Measurements from ENCODE around the gene CPT1C.
A peak's percentile ranks its signal among the peaks of the same experiment; 100 is the strongest.

Gene CPT1C

DNA sequence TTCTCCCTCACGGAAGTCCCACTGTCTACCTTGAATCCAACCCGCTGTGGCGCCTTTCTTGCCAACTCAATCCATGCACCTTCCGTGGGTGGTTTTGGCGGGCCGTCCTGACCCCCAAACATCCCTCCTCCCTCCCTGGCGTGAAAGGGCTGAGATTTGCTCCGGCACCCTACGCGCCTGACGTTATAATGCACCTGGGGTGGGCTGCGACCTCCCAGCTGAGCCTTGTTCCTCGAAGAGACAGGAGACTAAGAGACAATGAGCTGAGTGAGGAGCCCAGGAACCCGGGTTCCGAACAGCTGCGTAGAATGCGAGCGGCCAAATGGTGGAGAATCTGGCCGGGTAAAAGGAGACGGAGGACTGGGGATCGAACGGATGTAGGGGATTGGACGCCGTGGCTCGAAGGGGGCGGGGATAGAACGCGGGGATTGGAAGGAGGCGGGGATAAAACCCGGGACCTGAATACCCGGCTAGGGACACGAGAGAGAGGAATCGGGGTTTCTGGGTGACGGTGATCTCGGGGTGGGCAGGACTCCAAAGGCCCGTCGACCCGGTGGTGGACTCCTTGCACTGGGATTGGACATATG, at the start of gene CPT1C:
Gene CPT1C, plus strand, starts transcription at position 461 of the 587 bp plus-strand sequence. CDS start 1,137 bp downstream, outside the sequence.
- DNase-seq: peak; percentile 98

DNA sequence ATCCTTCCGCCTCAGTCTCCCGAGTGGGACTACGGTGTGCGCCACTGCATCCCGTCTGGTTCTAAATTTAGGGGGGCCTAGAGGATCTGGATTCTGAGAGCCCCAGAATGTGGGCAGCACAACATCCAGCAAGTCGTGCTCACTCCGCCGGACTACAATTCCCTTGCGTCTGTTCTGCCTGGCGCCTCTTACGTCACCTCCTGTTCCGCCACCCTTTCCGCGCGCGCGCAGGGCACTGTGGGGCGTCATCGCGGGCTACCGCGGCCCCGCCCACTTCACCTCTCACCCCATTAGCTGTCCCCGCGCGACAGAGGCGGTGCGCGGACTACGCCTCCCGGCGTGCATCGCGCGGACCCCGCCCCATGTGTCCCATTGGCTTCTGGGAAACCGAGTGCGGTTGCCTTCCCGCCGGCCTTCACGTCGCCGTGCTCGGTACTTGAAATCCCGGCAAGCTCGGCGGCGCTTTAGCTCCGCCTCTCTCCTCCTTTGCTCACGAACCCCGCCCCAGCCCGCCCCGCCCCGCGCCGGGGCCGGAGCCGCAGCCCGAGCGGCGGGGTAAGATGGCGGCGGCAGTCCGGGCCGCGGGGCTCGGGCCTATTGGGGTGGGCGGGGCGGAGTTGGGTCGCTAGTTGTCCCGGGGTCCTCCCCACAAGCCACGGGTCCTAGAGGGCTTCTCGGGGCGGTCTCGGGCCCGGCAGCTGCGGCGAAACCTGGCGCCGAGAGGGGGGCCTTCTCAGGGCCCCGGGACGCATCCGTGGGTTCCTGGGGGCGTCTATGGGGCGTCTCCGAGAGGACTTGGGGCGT, 49.0 kb upstream of the CPT1C start, which contains the start of gene SCAF1:
Gene SCAF1, plus strand, starts transcription at position 522 of the 804 bp plus-strand sequence. CDS start 2,818 bp downstream, outside the sequence.
- peak; percentile 99 for DNase-seq

DNA sequence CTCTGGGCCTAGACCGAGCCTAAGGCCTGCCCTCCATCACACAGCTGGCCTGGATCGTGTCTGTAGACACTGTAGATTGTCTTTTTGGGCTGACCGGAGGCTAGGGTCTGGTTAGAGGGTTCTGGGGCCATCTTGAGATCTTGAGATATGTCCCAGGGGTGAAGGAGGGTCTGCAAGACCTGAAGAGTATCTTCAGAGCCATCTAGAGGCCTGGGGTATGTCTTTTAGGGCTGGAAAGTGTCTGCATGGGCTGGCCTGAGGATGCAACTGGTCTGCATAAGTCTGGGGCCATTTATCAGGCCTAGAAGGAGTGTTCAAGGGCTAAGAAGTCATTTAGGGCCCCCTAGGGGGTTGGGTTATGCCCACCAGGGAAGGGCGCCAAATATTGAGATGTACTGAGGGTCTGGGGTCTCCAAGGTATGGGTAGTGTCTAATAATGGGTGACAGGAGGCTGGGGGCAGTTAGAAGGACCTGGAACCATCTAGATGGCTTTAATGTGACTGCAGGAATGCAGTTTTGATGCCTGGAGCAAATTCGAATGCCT, 48.4 kb upstream of the CPT1C start:
- no peak for DNase-seq

DNA sequence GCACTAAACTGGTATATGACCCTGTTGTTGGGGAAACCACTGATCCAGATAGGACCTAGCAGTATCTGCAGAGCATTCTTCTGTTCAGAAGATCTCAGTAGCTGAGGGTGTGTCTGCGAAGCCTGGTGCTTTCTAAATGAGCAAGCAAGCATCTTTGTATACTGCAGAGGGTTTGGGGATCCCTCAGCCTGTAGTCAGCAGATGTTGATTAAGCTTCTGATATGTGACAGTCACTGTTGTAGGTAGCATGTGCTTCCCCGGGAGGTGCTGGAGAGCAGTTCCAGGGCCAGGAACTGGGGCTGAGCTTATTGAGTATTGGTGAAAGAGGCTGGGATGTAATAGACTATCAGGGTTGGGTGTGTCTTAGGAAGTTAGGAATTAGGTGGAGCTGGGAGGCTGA, 47.5 kb upstream of the CPT1C start:
- DNase-seq: no peak

DNA sequence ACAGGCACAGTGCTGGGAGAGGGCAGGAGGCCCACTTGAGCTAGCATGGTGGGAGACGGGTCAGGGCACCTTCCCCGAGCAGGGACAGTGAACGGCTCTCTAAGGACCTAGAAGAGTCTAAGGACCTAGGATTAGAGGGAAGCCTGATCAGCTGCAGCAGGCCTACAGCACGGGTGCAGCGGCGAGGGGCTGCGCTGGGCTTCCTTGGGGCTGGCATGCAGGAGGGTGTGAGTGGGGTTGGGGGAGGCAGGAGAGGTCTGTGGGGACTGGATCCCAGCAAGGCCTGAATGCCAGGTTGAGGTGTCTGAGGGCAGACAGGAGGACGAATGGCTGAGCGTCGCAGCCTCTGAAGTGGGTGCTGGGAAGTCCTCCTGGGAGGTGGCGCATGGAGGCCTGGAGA, 45.3 kb upstream of the CPT1C start:
- no peak for DNase-seq

DNA sequence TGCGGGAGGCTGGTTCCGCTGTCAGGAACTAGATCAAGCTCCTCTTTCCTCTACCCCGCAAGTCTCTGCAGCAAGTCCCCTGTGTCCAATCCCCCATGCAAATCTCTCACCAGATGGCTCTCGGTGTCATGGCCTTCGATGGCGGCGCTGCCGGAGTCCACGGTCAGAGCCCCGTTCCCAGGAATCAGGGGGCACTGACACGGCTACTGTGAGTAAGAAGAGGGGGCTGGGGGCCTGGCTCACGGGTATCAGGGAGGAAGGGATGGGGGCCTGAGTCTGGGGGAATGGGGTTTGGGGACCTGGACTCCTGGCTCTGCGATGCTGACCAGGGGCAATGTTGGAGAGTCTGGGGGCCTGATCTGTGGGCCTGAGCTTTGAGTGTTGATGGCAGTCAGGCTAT, 44.9 kb upstream of the CPT1C start:
- no peak for DNase-seq

DNA sequence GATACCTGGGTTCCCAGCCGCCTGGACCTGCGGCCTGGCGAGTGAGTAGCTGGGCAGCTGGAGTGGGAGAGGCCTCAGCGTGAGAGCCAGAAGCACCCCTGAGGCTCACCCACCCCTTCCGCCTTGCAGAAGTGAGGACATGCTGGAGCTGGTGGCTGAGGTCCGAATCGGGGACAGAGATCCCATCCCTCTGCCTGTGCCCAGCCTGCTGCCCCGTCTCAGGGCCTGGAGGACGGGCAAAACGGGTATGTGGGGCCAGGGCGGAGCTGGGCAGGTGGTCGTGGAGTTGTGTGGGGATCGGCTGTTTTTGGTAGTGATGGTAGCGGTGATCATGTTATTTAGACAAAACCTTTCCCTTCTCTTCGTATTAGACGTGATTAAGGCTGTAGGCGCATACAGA, 44.3 kb upstream of the CPT1C start:
- no peak for DNase-seq

DNA sequence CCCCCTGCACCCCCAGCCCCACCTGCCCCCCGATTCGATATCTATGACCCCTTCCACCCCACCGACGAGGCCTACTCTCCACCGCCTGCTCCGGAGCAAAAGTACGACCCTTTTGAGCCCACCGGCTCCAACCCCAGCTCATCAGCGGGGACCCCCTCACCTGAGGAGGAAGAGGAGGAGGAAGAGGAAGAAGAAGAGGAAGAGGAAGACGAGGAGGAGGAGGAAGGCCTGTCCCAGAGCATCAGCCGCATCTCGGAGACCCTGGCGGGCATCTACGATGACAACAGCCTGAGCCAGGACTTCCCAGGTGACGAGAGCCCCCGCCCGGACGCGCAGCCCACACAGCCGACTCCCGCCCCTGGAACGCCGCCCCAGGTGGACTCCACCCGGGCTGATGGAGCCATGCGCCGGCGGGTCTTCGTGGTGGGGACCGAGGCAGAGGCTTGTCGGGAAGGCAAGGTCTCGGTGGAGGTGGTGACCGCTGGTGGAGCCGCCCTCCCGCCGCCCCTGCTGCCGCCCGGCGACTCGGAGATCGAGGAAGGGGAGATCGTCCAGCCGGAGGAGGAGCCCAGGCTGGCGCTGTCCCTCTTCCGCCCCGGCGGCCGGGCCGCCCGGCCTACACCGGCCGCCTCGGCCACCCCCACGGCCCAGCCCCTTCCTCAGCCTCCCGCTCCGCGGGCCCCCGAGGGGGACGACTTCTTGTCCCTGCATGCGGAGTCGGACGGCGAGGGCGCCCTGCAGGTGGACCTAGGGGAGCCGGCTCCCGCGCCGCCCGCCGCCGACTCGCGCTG, 39.7 kb upstream of the CPT1C start:
- no peak for DNase-seq

DNA sequence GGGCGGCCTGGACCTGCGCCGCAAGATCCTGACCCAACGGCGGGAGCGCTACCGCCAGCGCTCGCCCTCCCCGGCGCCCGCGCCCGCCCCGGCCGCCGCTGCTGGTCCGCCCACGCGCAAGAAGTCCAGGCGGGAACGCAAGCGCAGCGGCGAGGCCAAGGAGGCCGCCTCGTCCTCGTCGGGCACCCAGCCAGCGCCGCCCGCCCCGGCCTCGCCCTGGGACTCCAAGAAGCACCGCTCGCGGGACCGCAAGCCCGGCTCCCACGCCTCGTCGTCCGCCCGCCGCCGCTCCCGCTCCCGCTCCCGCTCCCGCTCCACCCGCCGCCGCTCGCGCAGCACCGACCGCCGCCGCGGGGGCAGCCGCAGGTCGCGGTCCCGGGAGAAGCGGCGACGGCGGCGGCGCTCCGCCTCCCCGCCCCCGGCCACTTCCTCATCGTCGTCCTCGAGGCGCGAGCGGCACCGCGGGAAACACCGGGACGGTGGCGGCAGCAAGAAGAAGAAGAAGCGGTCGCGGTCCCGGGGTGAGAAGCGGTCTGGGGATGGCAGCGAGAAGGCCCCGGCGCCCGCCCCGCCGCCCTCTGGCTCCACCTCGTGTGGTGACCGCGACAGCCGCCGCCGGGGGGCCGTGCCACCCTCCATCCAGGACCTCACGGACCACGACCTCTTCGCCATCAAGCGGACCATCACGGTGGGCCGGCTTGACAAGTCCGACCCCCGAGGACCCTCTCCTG, 38.9 kb upstream of the CPT1C start:
- DNase-seq: no peak

DNA sequence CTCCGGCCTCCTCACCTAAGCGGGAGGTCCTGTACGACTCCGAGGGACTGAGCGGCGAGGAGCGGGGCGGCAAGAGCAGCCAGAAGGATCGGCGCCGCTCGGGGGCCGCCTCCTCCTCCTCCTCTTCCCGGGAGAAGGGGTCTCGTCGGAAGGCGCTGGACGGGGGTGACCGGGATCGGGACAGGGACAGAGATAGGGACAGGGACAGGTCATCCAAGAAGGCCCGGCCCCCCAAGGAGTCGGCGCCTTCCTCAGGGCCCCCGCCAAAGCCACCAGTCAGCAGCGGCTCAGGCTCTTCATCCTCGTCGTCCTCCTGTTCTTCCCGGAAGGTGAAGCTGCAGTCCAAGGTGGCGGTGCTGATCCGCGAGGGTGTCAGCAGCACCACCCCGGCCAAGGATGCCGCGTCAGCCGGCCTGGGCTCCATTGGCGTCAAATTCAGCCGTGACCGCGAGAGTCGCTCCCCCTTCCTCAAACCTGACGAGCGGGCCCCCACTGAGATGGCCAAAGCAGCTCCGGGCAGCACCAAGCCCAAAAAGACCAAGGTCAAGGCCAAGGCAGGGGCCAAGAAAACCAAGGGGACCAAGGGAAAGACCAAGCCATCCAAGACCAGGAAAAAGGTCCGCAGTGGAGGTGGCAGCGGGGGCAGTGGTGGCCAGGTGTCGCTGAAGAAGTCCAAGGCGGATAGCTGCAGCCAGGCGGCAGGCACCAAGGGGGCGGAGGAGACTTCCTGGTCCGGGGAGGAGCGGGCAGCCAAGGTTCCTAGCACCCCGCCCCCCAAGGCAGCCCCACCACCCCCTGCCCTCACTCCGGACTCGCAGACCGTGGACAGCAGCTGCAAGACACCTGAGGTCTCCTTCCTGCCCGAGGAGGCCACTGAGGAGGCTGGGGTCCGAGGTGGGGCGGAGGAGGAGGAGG, 38.1 kb upstream of the CPT1C start:
- no peak for DNase-seq

DNA sequence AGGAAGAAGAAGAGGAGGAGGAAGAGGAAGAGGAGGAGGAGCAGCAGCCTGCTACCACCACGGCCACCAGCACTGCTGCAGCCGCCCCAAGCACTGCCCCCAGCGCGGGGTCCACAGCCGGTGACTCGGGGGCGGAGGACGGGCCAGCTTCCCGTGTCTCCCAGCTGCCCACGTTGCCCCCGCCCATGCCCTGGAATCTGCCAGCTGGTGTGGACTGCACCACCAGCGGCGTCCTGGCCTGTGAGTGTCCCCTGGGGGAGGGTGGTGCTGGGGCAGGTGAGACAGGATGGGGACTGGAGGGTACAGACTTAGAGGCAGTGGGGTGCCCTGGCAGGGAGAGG, 37.5 kb upstream of the CPT1C start:
- no peak for DNase-seq

DNA sequence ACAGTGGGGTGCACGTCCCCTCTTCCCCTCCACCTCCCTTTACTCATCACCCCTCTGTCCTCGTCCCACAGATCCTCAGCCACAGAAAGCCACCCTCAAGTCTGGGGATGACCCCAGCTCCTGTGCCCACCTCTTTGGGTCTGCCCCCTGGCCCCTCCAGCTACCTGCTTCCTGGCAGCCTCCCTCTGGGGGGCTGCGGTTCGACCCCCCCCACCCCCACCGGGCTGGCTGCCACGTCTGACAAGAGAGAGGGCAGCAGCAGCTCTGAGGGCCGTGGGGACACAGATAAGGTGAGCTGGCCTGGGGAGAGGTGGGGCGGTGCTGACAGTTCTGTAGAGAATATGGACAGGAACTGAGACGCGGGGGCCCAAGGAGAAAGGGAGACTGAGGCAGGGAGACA, 36.3 kb upstream of the CPT1C start:
- DNase-seq: no peak

DNA sequence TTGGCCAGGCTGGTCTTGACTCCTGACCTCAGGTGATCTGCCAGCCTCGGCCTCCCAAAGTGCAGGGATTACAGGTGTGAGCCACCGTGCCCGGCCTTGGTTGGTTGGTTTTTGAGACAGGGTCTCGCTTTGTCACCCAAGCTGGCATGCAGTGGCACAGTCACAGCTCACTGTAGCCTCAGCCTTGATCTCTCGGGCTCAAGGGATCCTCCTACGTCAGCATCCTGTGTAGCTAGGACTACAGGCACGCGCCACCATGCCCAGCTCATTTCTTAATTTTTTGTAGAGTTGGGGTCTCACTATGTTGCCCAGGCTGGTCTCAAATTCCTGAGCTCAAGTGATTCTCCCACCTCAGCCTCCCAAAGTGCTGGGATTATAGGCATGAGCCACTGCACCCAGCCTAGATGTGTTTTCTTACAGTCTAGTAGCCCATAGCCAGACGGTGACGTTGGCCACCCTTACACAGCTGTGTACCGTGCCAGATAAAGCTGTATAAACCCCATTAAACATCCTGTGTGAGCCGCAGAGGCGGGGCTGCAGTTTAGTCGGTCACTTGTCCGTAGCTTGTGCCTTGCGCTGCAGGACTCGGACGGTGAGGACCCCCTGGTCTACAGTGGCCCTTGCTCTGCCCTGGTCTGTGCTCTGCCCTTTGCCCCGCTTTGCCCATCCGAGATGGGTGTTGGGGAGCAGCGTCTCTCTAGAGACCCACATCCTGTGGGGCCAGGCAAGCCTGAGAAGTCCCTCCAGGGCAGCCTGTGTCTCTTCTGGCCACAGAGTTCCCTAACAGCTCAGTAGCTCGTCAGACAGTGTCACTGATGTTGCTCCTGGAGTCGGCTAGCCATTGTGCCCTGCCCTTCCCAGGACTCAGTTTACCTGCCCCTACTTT, 35.1 kb upstream of the CPT1C start:
- no peak for DNase-seq

DNA sequence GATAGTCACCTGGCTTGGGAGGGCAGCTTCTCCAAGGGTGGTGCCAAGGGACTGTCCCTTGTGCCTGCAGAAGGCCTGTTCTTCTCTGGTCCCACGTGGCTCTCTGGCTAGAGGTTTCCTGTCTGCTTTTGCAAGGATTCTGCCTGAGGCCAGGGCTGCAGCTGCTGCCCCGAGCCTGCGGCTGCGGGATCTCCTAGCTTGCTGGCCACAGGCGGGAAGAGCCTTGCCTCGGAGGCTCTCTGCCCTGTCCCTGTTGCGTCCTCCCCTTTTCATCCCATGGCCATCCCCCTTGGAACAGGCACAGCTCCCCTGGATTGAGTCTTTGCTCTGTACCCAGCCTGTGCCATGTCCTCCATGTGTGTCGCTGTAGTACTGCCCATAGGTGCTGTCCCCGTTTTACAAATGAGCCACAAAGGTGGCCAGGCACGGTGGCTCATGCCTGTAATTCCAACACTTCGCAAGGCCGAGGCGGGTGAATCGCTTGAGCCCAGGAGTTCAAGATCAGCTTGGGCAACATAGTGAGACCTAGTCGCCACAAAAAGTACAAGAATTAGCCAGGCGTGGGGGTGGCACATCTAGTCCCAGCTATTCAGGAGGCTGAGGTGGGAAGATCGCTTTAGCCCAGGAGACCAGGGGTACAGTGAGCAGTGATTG, 34.3 kb upstream of the CPT1C start:
- DNase-seq: no peak

DNA sequence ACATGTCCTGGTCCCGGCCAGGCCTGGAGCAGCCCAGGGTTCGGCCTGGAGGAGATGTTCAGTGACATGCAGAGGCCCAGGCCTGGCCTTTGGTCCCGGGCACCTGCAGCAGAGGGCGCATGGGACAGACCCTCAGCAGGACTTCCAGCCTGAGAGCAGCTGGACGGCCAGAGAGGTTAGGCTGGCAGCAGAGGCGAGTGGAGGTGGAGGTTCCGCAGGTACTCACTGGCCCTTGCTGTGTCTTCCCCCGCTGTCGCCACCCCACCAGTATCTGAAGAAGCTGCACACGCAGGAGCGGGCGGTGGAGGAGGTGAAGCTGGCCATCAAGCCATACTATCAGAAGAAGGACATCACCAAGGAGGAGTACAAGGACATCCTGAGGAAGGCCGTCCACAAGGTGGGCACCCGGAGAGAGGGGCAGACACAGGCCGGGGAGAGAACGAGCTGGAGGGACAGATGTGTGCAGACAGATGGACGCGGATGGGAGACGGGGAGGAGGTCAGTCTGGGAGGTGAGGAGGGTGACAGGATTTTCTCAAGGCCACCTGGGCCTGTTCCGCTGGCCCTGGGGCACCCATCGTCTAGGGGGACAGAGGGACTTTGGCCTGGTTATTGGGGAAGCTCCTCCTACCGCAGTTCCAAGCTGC, 33.3 kb upstream of the CPT1C start:
- DNase-seq: no peak

DNA sequence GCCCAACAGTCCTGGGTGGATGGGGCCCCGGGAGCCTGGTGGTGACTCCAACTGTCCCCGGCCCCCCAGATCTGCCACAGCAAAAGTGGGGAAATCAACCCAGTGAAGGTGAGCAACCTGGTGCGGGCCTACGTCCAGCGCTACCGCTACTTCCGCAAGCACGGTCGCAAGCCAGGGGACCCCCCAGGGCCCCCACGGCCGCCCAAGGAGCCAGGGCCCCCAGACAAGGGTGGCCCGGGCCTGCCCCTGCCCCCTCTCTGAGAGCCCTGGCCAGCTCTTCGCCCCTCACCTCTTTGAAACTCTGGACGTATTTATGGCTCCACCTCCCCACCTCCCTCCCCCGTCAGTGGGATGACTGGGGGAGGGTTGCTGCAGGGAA, 32.8 kb upstream of the CPT1C start:
- DNase-seq: no peak

DNA sequence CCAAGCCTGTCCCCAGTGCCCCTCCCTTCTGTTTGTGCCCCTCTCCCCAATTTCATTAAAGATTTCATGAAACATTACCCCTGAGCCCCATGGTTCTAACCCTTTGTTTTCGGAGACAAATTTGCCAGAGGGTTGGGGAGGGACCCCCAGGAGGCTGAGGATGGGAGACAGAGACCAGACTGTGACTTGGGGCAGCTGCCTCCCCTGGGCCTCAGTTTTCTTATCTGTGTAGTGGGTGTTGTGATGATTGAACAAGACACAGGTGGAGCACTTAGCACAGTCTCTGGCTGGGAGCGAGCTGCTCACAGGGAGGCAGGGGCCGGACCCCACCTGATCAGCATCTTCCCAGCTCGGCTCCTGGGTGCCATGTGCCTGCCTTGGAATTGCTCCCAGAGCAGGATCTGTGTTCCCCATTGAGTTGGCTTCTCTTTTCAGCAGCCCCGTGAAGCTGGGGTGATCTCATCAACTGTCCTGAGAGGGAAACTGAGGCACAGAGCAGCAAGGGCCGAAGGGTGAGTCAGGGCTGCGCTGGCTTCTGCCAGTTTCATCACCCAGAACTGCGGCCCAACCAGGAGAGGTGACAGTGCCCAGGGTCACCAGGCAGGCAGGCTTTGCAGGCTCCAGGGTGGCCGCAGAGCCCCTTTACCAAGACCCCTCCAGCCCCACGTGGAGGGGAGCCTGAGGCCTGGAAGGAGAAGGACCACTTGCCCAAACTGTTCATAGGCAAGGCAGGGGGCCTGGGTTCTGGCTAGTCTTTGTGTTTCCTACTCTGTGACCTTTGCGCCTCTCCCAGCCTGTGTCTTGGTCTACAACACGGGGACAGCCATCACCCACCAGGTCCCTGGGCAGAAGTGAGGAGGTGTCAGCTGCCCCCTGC, 32.1 kb upstream of the CPT1C start:
- no peak for DNase-seq

DNA sequence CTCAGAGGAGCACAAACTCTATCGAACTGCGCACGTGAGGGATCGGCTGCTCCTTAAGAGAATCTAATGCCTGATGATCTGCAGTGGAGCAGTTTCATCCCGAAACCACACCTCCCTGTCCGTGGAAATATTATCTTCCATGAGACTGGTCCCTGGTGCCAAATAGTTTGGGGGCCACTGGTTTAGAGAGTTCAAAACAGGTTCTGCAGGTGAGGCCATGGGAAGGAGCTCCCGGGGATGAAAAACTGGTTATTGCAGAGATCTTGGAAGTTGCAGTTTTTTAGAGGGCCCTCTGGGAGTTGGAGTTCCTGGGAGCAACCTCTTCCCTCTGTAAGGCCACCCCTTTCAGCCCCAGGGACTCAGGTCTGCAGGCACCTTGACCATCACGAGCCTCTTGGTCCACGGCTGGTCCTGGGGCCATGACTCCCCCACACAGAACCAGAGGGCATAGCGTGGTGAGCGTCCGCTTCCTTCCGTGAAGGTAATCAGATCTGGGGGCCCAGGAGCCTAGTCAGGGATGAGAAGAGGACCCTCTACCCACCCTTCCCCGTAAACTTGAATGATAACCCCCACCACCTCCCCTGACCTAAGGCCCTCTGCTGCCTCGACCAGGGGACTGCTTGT, 30.5 kb upstream of the CPT1C start:
- no peak for DNase-seq
